GM18519 (cell line): Measurements from ENCODE around the gene GALNT17.

Experiments used
- ATAC-seq: cut with Tn5 transposase; IDR thresholded peaks from one replicate; pipeline ENCODE4 v1.9.1; 2021; ENCODE audit warnings: mild to moderate bottlenecking, moderate library complexity; ENCODE audit not compliant: unreplicated experiment, low FRiP score

GALNT17 gene

DNA sequence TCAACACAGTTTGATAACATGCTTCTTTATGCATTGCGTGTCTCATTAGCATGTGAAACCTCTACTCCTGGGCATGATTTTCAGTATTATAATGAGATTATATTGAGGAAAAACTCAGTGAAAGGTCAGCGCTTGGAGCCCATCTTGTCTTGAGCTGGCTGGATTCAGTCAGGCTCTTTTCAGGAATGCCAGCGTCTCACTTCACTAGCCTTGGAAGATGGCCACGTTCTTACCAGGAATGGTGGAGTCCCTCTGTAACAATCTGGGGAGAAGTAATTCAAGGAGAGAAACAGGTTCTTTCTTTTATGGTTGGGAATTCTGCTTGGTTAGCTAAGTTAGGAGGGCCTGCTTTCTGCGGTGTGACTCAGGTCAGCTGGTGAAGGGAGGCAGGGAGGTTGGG, 241.0 kb downstream of the GALNT17 start:
- ATAC-seq, result no peak

GRCh38 chr7:71377062-71377461, 245.1 kb downstream of the GALNT17 start:
- ATAC-seq, result no peak

DNA sequence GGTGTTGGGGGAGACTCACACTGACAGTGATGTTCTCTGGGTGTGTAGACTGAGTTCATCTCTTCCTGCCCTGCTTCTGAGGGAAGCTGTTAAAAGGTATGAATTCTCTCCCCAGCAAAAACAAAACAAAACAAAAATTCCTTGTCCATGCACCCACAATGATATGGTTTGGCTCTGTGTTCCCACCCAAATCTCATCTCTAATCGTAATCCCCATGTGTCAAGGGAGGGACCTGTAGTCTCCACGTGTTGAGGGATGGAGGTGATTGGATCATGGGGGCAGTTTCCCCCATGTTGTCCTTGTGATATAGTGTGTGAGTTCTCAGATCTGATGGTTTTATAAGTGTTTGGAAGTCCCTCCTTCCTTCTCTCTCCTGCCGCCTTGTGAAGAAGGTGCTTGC, 245.5 kb downstream of the GALNT17 start:
- ATAC-seq, result no peak

DNA sequence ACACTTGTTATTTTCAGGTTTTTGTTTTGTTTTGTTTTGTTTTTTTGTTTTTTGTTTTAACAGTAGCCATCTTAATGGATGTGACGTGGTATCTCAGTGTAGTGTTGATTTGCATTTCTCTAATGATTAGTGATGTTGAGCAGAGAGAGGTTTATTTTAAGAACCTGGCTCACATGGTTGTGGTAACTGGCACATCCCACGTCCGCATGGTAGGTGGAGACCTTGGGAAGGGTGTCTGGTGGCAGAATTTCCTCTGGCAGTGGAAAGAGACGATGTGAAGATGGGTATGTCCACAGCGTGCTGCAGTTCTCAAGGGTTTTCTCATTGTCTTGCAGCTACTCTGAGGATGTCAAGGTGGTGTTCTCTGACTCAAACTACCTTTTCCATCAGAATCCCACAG, 252.2 kb downstream of the GALNT17 start:
- ATAC-seq, result no peak

DNA sequence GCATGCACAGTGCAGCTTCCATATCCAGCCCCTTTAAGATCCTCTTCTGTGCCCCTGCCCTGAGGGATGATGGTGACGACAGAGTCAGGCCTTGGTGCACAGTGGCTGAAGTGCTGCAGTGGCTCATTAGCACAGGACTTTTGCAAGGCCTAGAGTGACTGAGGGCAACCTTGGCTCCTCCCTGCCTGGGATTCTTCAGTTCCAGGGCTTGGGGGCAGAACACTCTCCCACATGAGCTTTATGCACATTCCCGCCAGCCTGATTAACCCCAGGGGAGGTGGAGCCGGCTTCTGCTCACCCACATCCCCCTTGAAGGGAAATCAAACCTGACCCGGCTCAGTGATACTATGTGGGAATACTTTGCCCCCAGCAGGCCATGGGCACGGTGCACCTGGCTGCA, 253.4 kb downstream of the GALNT17 start:
- no peak for ATAC-seq

GRCh38 chr7:71386152-71386785, 254.3 kb downstream of the GALNT17 start:
- ATAC-seq, result no peak

GRCh38 chr7:71388181-71388580, 256.2 kb downstream of the GALNT17 start:
- no peak for ATAC-seq

DNA sequence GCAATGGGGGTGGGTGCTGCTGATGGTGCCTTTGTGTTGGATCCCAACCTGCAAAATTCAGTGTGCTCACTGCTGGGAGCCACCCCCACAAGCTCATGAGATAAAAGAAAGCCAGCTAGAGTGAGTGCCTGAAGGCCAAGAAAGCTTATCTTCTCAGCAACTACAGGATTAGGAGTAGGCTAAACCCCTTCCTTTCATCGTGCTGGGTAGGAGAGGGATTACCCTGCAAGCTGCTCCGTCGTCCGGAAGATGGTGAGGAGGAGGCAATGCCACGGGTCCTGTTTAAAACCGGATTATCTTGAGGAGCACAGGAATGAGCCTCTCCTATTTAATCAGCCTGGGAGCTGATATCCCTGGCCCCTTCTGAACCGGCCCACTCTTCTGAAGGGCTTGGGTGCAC, 258.0 kb downstream of the GALNT17 start:
- ATAC-seq, result no peak

GRCh38 chr7:71393661-71394060, 261.7 kb downstream of the GALNT17 start:
- ATAC-seq, result no peak

- no peak for ATAC-seq
Observed at GRCh38 chr7:71402684-71403083, 270.7 kb downstream of the GALNT17 start.

DNA sequence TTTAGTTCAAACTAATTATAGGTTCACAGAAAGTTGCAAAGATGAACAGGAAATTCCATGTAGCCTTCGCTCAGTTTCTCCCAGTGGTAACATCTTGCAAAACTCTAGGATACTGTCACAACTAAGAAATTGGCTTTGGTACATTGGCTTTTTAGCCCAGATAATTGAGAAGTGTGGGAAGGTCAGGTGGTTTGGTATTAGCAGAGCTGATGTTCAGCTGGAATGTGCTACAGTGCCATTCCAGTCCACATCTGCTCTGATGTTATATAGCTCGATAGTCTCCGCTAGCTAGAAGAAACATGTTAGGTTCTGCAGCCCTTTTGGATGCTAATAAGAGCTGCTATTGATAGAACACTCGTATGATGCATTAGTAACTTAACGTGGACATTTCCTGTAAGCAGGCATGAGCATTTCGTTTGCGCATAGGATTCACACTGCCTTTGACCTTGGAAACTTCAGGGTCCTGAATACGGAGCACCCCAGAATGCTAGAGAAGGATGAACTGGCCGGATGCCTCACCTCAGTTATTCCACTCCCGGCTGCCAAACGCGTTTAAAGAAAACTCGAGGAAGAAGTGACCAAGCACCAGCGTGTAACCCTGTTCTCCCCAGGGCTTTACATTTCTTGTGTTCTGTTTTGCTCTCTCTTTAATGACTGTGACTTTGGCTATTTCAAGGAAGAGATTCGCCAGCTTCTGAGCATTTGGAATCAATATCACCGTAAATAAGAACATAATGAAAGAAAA, 271.4 kb downstream of the GALNT17 start:
- ATAC-seq, result no peak

DNA sequence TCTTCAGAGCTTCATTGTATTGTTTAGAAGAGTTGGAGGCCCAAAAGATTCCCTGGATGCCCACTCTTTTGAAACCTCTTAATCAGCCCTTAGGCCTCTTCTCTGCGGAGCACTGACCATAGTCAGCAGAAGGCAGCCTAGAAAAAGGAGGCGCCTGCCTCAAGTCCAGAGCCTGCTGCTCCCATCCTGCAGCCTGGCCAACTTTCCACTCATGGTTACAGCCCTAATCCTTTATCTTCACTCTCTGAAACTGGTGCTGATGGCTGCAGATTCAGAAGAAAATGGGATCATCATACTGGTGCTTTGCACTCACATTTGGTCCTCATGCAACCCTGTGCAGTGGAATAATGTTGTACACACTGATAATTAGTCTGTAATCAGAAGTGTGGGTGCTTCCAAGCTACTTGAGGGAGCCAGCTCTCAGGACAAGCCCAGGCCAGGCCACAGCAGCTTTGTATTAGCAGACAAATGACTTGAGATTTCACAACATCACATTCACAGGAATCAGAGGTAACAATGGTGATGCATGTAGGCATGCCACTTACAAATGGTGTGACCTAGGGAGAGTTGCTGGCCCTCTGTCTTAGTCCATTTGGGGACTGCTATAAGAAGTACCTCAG, 272.9 kb downstream of the GALNT17 start:
- no peak for ATAC-seq

- no peak for ATAC-seq
Observed at GRCh38 chr7:71408271-71408670, 276.3 kb downstream of the GALNT17 start.

DNA sequence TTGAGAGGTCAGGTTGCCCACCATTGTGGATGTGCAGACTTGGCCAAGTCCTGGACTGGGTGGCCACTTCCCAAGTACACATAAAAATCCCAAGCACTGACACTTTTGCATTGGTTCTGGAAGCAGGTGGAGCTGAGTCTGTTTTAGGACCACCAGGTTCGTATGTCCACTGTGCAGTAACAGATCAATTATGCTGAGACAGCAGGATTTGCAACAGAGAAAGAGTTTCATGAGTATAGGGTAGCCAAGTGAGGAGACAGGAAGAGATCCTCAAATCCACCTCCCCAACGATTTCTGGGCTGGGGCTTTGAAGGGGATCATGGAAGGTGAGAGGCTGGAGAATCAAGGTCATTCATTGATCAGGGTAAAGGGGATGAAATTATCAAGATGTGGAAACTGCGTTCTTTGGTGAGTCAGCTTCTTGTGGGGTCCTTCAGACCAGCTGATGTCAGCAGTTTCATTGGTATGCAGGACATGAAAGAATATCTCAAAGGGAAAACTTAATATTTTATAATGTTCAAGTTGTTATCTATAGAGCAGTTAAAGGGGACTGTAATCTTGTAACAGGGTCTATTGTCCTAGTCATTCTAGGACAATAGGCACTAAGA, 277.7 kb downstream of the GALNT17 start:
- no peak for ATAC-seq

GRCh38 chr7:71411475-71411874, 279.5 kb downstream of the GALNT17 start:
- no peak for ATAC-seq

- ATAC-seq, result no peak
Observed at GRCh38 chr7:71414490-71414889, 282.5 kb downstream of the GALNT17 start.

- no peak for ATAC-seq
Observed at GRCh38 chr7:71419546-71420337, 287.8 kb downstream of the GALNT17 start.

GRCh38 chr7:71422104-71422503, 290.2 kb downstream of the GALNT17 start:
- no peak for ATAC-seq

DNA sequence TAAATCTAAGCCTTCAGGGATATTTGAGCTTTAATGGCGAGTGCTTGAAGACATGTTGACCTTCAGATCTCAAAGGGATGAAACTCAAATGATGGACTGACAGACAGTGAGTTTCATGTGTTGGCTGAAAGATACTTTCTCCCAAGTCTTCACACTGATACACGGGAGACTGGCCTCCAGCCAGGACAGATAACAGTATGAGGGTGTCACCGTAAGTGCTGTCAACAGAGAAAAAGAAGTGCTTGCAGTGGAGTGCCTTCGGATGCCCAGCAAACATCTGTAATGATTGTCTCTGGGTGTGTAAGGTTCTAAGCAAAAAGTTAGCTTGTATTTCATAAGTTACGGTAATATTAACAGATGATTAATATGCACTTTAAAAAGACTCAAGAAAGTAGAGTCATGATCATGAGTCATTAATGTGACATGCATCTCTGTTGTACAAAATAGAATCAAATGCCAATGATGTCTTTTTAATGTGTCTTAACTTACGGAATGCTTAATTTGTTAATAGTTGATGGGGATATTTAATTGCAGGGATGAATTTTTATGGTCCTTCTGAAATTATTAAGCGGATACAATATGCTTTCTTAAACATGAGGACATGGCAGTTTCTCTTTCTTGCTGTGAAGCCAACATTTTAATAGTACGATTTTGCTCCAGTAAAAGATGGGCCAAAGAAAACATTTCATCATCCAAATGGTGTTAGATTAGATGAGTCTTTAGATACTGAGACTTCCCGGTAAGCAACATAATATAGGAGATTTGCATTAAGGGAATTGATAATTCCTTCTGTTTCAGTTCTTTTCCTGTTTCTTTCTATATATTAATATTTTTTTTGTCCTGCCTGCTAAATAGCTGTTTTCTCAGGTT, 292.5 kb downstream of the GALNT17 start:
- ATAC-seq, result no peak

GRCh38 chr7:71429083-71429482, 297.1 kb downstream of the GALNT17 start:
- ATAC-seq, result no peak
